ENCODE results near the gene CYTIP.
A peak's percentile ranks its signal among the peaks of the same experiment; 100 is the strongest.

CYTIP gene

GRCh38 chr2:157433394-157433793, 10.5 kb downstream of the CYTIP start:
- H3F3A ChIP-seq (ENCODE audit: insufficient read depth) = no peaks in the 10 kb centered on the region
- H4K20me1 ChIP-seq (ENCODE audit: low read depth, low read length) = no peaks in the 10 kb centered on the region
- H3K27me3 ChIP-seq (ENCODE audit: low read length) = no peaks in the 10 kb centered on the region
- H3K9me2 ChIP-seq (replicated peaks; ENCODE audit: insufficient read depth, low read length) = no peaks in the 10 kb centered on the region
- TF ChIP-seq EZH2phosphoT487 (conservative IDR thresholded peaks at IDR 0.05; ENCODE audit: low read length) = no peak
- TF ChIP-seq CTCF (IDR thresholded peaks at IDR 0.05; ENCODE audit: insufficient read depth, low read length, poor library complexity, severe bottlenecking) = no peak
- peaks cover 39% of the 10 kb centered on the region for H3K36me3 ChIP-seq (ENCODE audit: low read length)
- peaks cover 68% of the 10 kb centered on the region for H3K79me2 ChIP-seq (ENCODE audit: insufficient read depth, low read length)
- H3K27ac ChIP-seq (ENCODE audit: low read depth, low read length) = peak overlapping the region; percentile 11; the same call in 1 of the 2 replicates
- no peak overlapping the region for H3K4me2 ChIP-seq (ENCODE audit: low read depth, low read length, poor library complexity, severe bottlenecking)
- no peak overlapping the region for H3K4me3 ChIP-seq (ENCODE audit: insufficient read depth, low read length, poor library complexity, severe bottlenecking)
- H3K9me3 ChIP-seq (ENCODE audit: insufficient read depth, low read length) = no peaks in the 10 kb centered on the region
- H2AFZ ChIP-seq (ENCODE audit: low read depth, low read length, severe bottlenecking) = no peak overlapping the region
- H3K9ac ChIP-seq (ENCODE audit: low read length) = no peak overlapping the region

- no peak overlapping the region for H3K4me2 ChIP-seq (ENCODE audit: low read depth, low read length, poor library complexity, severe bottlenecking)
- no peak for TF ChIP-seq EZH2phosphoT487 (conservative IDR thresholded peaks at IDR 0.05; ENCODE audit: low read length)
- TF ChIP-seq CTCF (IDR thresholded peaks at IDR 0.05; ENCODE audit: insufficient read depth, low read length, poor library complexity, severe bottlenecking) = no peak
- H3K27ac ChIP-seq (ENCODE audit: low read depth, low read length) = no peak overlapping the region; the same call in 1 of the 2 replicates
- H3K9me3 ChIP-seq (ENCODE audit: insufficient read depth, low read length) = no peaks in the 10 kb centered on the region
- no peak overlapping the region for H3K9ac ChIP-seq (ENCODE audit: low read length)
- no peaks in the 10 kb centered on the region for H4K20me1 ChIP-seq (ENCODE audit: low read depth, low read length)
- H3K9me2 ChIP-seq (replicated peaks; ENCODE audit: insufficient read depth, low read length) = no peaks in the 10 kb centered on the region
- H3K36me3 ChIP-seq (ENCODE audit: low read length) = peaks cover 46% of the 10 kb centered on the region
- no peaks in the 10 kb centered on the region for H3K27me3 ChIP-seq (ENCODE audit: low read length)
- no peak overlapping the region for H3K4me3 ChIP-seq (ENCODE audit: insufficient read depth, low read length, poor library complexity, severe bottlenecking)
- H3F3A ChIP-seq (ENCODE audit: insufficient read depth) = no peaks in the 10 kb centered on the region
- H3K79me2 ChIP-seq (ENCODE audit: insufficient read depth, low read length) = peaks cover 60% of the 10 kb centered on the region
- no peak overlapping the region for H2AFZ ChIP-seq (ENCODE audit: low read depth, low read length, severe bottlenecking)
These were observed 11.3 kb downstream of the CYTIP start for GRCh38 chr2:157432475-157433106.

- H3K4me2 ChIP-seq (ENCODE audit: low read depth, low read length, poor library complexity, severe bottlenecking) = no peak overlapping the region
- peaks cover 46% of the 10 kb centered on the region for H3K79me2 ChIP-seq (ENCODE audit: insufficient read depth, low read length)
- no peak overlapping the region for H3K27ac ChIP-seq (ENCODE audit: low read depth, low read length)
- no peaks in the 10 kb centered on the region for H3K27me3 ChIP-seq (ENCODE audit: low read length)
- no peaks in the 10 kb centered on the region for H3K9me2 ChIP-seq (replicated peaks; ENCODE audit: insufficient read depth, low read length)
- H3K9ac ChIP-seq (ENCODE audit: low read length) = no peak overlapping the region
- no peaks in the 10 kb centered on the region for H4K20me1 ChIP-seq (ENCODE audit: low read depth, low read length)
- no peak for TF ChIP-seq EZH2phosphoT487 (conservative IDR thresholded peaks at IDR 0.05; ENCODE audit: low read length)
- no peak overlapping the region for H3K4me3 ChIP-seq (ENCODE audit: insufficient read depth, low read length, poor library complexity, severe bottlenecking)
- H3K36me3 ChIP-seq (ENCODE audit: low read length) = peaks cover 60% of the 10 kb centered on the region
- no peaks in the 10 kb centered on the region for H3F3A ChIP-seq (ENCODE audit: insufficient read depth)
- no peak overlapping the region for H2AFZ ChIP-seq (ENCODE audit: low read depth, low read length, severe bottlenecking)
- H3K9me3 ChIP-seq (ENCODE audit: insufficient read depth, low read length) = no peaks in the 10 kb centered on the region
These were observed 12.7 kb downstream of the CYTIP start for GRCh38 chr2:157431176-157431575.

GRCh38 chr2:157428500-157429175, 15.3 kb downstream of the CYTIP start:
- TF ChIP-seq CTCF (IDR thresholded peaks at IDR 0.05; ENCODE audit: insufficient read depth, low read length, poor library complexity, severe bottlenecking) = no peak
- no peak for TF ChIP-seq EZH2phosphoT487 (conservative IDR thresholded peaks at IDR 0.05; ENCODE audit: low read length)
- Histone ChIP-seq H3K79me2 (ENCODE audit: insufficient read depth, low read length) (peaks cover 20% of the 10 kb centered on the region; the same call in 1 of the 2 replicates), H3K27me3 (ENCODE audit: low read length) (no peaks in the 10 kb centered on the region), H2AFZ (ENCODE audit: low read depth, low read length, severe bottlenecking) (no peak overlapping the region), H3K9ac (ENCODE audit: low read length) (no peak overlapping the region), H3K9me3 (ENCODE audit: insufficient read depth, low read length) (no peaks in the 10 kb centered on the region), H3K27ac (ENCODE audit: low read depth, low read length) (no peak overlapping the region), H3F3A (ENCODE audit: insufficient read depth) (peaks cover 9% of the 10 kb centered on the region), H4K20me1 (ENCODE audit: low read depth, low read length) (no peaks in the 10 kb centered on the region), H3K4me3 (ENCODE audit: insufficient read depth, low read length, poor library complexity, severe bottlenecking) (no peak overlapping the region), H3K36me3 (ENCODE audit: low read length) (peaks cover 74% of the 10 kb centered on the region), H3K9me2 (replicated peaks; ENCODE audit: insufficient read depth, low read length) (no peaks in the 10 kb centered on the region), H3K4me2 (ENCODE audit: low read depth, low read length, poor library complexity, severe bottlenecking) (no peak overlapping the region)
